HEK293 (cell line): Measurements from ENCODE around the gene NELL2.
A peak's percentile ranks its signal among the peaks of the same experiment; 100 is the strongest.

Experiments used
- CTCF ChIA-PET: fragments of 350-600 bp; formaldehyde crosslinking; extraction: SDS; loops from one replicate; lab custom pipeline; 2021; ENCODE audit warnings: antibody characterized with exemption; lab: Yijun Ruan, JAX
- POLR2A ChIA-PET: fragments of 300-600 bp; formaldehyde crosslinking; extraction: SDS; loops from one replicate; lab custom pipeline; 2020; ENCODE audit warnings: antibody characterized with exemption, inconsistent platforms; lab: Yijun Ruan, JAX
- H3K27ac ChIP-seq: fragments of 200-500 bp; sonication (Bioruptor generic); 2 replicates; pipeline ENCODE4 v1.5.1; 2014; ENCODE audit warnings: low read depth, low read length, control low read depth, inconsistent platforms; ENCODE audit errors: extremely low read depth
- H3K36me3 ChIP-seq, 2 experiments: fragments of 200-500 bp in 1 of 2; sonication (Bioruptor generic) in 1 of 2; 1 replicate in 1 of 2; 2 replicates in 1 of 2; pipeline ENCODE4 v1.5.1; 2014 to 2017; ENCODE audit warnings: inconsistent platforms in 2 of 2, low read length in 2 of 2; ENCODE audit not compliant: control insufficient read depth in 2 of 2, insufficient read depth in 1 of 2
- H3K4me1 ChIP-seq: fragments of 200-500 bp; sonication (Bioruptor generic); 2 replicates; pipeline ENCODE4 v1.5.1; 2014; ENCODE audit warnings: mild to moderate bottlenecking, low read length, inconsistent platforms; ENCODE audit not compliant: control insufficient read depth, insufficient read depth
- H3K4me3 ChIP-seq: 2 replicates; pipeline ENCODE4 v1.5.1; 2011; ENCODE audit warnings: low read depth, mild to moderate bottlenecking, control low read depth, low read length, moderate library complexity
- H3K9me3 ChIP-seq: fragments of 200-500 bp; sonication (Bioruptor generic); 2 replicates; pipeline ENCODE4 v1.5.1; 2014; ENCODE audit warnings: low read depth, low read length, inconsistent platforms; ENCODE audit not compliant: control insufficient read depth, insufficient read depth
- REPIN1 ChIP-seq: fragments of 450-650 bp; formaldehyde crosslinking; IDR thresholded peaks from 2 replicates; pipeline ENCODE4 v1.5.1; 2017; ENCODE audit warnings: missing biosample characterization, missing genetic modification characterization, low read depth
- ZBTB17 ChIP-seq: fragments of 450-650 bp; formaldehyde crosslinking; IDR thresholded peaks from 2 replicates; pipeline ENCODE4 v1.5.1; 2016; ENCODE audit warnings: missing biosample characterization, missing genetic modification characterization
- ZIC2 ChIP-seq: fragments of 450-650 bp; formaldehyde crosslinking; IDR thresholded peaks from 2 replicates; pipeline ENCODE4 v1.5.1; 2016; ENCODE audit warnings: missing biosample characterization, missing genetic modification characterization
- ZNF10 ChIP-seq: fragments of 450-650 bp; formaldehyde crosslinking; IDR thresholded peaks from 2 replicates; pipeline ENCODE4 v1.5.1; 2017; ENCODE audit warnings: missing biosample characterization, missing genetic modification characterization
- ZNF140 ChIP-seq: fragments of 450-650 bp; formaldehyde crosslinking; IDR thresholded peaks from 2 replicates; pipeline ENCODE4 v1.5.1; 2016; ENCODE audit warnings: missing biosample characterization, missing genetic modification characterization
- ZNF292 ChIP-seq: fragments of 450-650 bp; formaldehyde crosslinking; IDR thresholded peaks from 2 replicates; pipeline ENCODE4 v1.5.1; 2016; ENCODE audit warnings: low read depth, missing biosample characterization, missing genetic modification characterization, borderline replicate concordance
- ZNF423 ChIP-seq: fragments of 450-650 bp; formaldehyde crosslinking; IDR thresholded peaks from 2 replicates; pipeline ENCODE4 v1.5.1; 2016; ENCODE audit warnings: missing biosample characterization, missing genetic modification characterization
- ZNF530 ChIP-seq: fragments of 450-650 bp; formaldehyde crosslinking; IDR thresholded peaks from 2 replicates; pipeline ENCODE4 v1.5.1; 2016; ENCODE audit warnings: low read depth, missing biosample characterization, missing genetic modification characterization
- ZNF596 ChIP-seq: fragments of 450-650 bp; IDR thresholded peaks from 2 replicates; pipeline ENCODE4 v1.5.0; 2018; ENCODE audit warnings: missing biosample characterization, mild to moderate bottlenecking, missing genetic modification characterization, moderate library complexity
- ZNF623 ChIP-seq: fragments of 450-650 bp; formaldehyde crosslinking; IDR thresholded peaks from 2 replicates; pipeline ENCODE4 v1.5.1; 2016; ENCODE audit warnings: missing biosample characterization, missing genetic modification characterization
- ZNF747 ChIP-seq: fragments of 450-650 bp; formaldehyde crosslinking; IDR thresholded peaks from 2 replicates; pipeline ENCODE4 v1.5.1; 2016; ENCODE audit warnings: missing biosample characterization, missing genetic modification characterization
- ZNF791 ChIP-seq: fragments of 450-650 bp; formaldehyde crosslinking; IDR thresholded peaks from 2 replicates; pipeline ENCODE4 v1.5.1; 2016; ENCODE audit warnings: missing biosample characterization, missing genetic modification characterization
- TF ChIP-seq, protein P1 (sequence below): fragments of 450-650 bp; formaldehyde crosslinking; IDR thresholded peaks from 2 replicates; pipeline ENCODE4 v1.5.1; 2016; ENCODE audit warnings: missing biosample characterization, missing genetic modification characterization, low read depth
- TF ChIP-seq, protein P2 (sequence below): fragments of 450-650 bp; IDR thresholded peaks from 2 replicates; pipeline ENCODE4 v1.5.1; 2018; ENCODE audit warnings: missing biosample characterization, missing genetic modification characterization

NELL2 gene

GRCh38 chr12:44565163-44565562 is 311.0 kb downstream of the NELL2 start:
- TF ChIP-seq ZNF423 = no peak
- TF ChIP-seq, protein P1, sequence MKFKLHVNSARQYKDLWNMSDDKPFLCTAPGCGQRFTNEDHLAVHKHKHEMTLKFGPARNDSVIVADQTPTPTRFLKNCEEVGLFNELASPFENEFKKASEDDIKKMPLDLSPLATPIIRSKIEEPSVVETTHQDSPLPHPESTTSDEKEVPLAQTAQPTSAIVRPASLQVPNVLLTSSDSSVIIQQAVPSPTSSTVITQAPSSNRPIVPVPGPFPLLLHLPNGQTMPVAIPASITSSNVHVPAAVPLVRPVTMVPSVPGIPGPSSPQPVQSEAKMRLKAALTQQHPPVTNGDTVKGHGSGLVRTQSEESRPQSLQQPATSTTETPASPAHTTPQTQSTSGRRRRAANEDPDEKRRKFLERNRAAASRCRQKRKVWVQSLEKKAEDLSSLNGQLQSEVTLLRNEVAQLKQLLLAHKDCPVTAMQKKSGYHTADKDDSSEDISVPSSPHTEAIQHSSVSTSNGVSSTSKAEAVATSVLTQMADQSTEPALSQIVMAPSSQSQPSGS = peak; percentile 80; the same call in 1 of the 2 replicates
- H3K4me3 ChIP-seq = no peak overlapping the region
- POLR2A ChIA-PET = no interaction called here

DNA sequence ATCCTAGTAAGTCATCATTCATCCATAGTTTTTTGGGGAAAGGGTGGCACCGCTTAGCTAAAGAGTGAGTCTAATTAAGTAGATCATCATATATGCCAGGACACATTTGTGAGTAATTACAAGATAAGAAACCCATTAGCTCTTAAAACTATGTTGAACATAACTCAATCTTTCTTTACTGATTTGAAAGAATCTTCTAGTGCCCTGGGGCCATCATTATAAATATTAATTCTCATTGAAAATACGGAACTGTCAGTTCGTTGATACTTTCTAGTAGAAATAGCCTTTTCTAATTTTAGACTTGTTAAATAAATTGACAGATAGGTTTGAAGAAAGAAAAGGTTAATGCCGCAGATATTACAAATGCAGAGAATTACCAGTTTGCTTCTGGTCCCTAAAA is 312.6 kb downstream of the NELL2 start:
- ChIA-PET POLR2A (no interaction called here), CTCF (no interaction called here)

More at GRCh38 chr12:44565163-44565562, 311.0 kb downstream of the NELL2 start:
- CTCF ChIA-PET = interaction anchor here (0.7 kb wide), 2 partner anchors 210 to 383 kb away, joined by 3 to 4 read pairs; no protein-coding TSS in a partner anchor
- no peaks in the 10 kb centered on the region for H3K36me3 ChIP-seq
- no peaks in the 10 kb centered on the region for H3K4me1 ChIP-seq
- H3K27ac ChIP-seq = no peak overlapping the region
- H3K9me3 ChIP-seq = no peaks in the 10 kb centered on the region

DNA sequence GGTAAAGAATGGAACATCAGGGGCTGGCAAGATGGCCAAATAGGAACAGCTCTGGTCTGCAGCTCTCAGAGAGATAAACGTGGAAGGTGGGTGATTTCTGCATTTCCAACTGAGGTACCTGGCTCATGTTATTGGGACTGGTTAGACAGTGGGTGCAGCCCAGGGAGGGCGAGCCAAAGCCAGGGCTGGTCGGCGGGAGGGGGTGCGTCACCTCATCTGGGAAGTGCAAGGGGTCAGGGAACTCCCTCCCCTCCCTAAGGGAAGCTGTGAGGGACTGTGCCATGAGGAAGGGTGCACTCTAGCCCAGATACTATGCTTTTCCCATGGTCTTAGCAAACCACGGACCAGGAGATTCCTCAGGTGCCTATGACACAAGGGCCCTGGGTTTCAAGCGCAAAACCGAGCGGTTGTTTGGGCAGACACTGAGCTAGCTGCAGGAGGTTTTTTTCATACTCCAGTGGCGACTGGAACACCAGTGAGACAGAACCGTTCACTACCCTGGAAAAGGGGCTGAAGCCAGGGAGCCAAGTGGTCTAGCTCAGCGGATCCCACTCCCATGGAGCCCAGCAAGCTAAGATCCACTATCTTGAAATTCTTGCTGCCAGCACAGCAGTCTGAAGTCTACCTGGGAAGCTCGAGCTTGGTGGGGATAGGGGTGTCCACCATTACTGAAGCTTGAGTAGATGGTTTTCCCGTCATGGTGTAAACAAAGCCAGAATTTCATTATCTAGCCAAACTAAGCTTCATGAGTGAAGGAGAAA is 317.6 kb downstream of the NELL2 start:
- ChIA-PET CTCF (interaction anchor here (0.6 kb wide), 2 partner anchors 304 to 425 kb away, joined by 3 read pairs; no protein-coding TSS in a partner anchor), POLR2A (no interaction called here)
- no peak for TF ChIP-seq ZBTB17 (tag by site-specific recombination)
- no peak for TF ChIP-seq ZNF623 (tag by site-specific recombination)
- TF ChIP-seq ZNF530 (tag by site-specific recombination) = no peak
- TF ChIP-seq, protein P2, sequence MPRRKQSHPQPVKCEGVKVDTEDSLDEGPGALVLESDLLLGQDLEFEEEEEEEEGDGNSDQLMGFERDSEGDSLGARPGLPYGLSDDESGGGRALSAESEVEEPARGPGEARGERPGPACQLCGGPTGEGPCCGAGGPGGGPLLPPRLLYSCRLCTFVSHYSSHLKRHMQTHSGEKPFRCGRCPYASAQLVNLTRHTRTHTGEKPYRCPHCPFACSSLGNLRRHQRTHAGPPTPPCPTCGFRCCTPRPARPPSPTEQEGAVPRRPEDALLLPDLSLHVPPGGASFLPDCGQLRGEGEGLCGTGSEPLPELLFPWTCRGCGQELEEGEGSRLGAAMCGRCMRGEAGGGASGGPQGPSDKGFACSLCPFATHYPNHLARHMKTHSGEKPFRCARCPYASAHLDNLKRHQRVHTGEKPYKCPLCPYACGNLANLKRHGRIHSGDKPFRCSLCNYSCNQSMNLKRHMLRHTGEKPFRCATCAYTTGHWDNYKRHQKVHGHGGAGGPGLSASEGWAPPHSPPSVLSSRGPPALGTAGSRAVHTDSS = no peak
- TF ChIP-seq ZNF596 = no peak
- TF ChIP-seq REPIN1 (tag by site-specific recombination) = no peak
- Histone ChIP-seq H3K4me3 (no peak overlapping the region), H3K9me3 (no peaks in the 10 kb centered on the region), H3K36me3 (no peaks in the 10 kb centered on the region), H3K4me1 (no peaks in the 10 kb centered on the region), H3K27ac (no peak overlapping the region)

More for the DNA sequence above, 312.6 kb downstream of the NELL2 start:
- TF ChIP-seq ZNF292 = no peak
- Histone ChIP-seq H3K4me1 (no peaks in the 10 kb centered on the region), H3K27ac (no peak overlapping the region), H3K9me3 (no peaks in the 10 kb centered on the region), H3K36me3 (no peaks in the 10 kb centered on the region), H3K4me3 (no peak overlapping the region)

GRCh38 chr12:44555454-44555853 is 320.7 kb downstream of the NELL2 start:
- no peaks in the 10 kb centered on the region for H3K4me1 ChIP-seq
- ChIA-PET POLR2A (no interaction called here), CTCF (no interaction called here)
- H3K27ac ChIP-seq = no peak overlapping the region
- TF ChIP-seq ZNF10 (tag by site-specific recombination) (no peak), ZNF747 (no peak), ZNF791 (no peak), ZNF140 (tag by site-specific recombination) (no peak), ZIC2 (tag by site-specific recombination) (peak; percentile 79)
- no peaks in the 10 kb centered on the region for H3K9me3 ChIP-seq
- H3K36me3 ChIP-seq = no peaks in the 10 kb centered on the region
- no peak overlapping the region for H3K4me3 ChIP-seq
